K562 (cell line): ENCODE results near the gene SUPT5H. TPM values are rescaled to one million over a fixed set of nuclear protein-coding genes. Genes with fewer than 3 reads are reported as not detected.

Experiments used
- DPF2 ChIP-seq: fragments of 450-650 bp; IDR thresholded peaks from 2 replicates; pipeline ENCODE4 v1.6.1; 2016
- HDAC1 ChIP-seq, 2 experiments: fragments of 450-650 bp; IDR thresholded peaks; 2 replicates each; pipeline ENCODE4 v1.6.1; 2016 to 2017; ENCODE audit warnings: inconsistent platforms in 1 of 2, mild to moderate bottlenecking in 1 of 2, moderate library complexity in 1 of 2
- RBBP5 ChIP-seq: fragments of 200-600 bp; sonication (generic); IDR thresholded peaks from 2 replicates; pipeline ENCODE4 v1.6.1; 2012; ENCODE audit warnings: borderline replicate concordance, mild to moderate bottlenecking, low read length, control low read depth, inconsistent platforms; ENCODE audit not compliant: insufficient read depth, poor library complexity, severe bottlenecking
- RBFOX2 ChIP-seq: fragments of 200-400 bp; formaldehyde crosslinking; IDR thresholded peaks from 2 replicates; pipeline ENCODE4 v1.6.1; 2017; ENCODE audit warnings: low read depth, mild to moderate bottlenecking, low read length, moderate library complexity
- YBX1 ChIP-seq: fragments of 450-650 bp; IDR thresholded peaks from 2 replicates; pipeline ENCODE4 v1.7.1; 2016; ENCODE audit warnings: mild to moderate bottlenecking
- polyA plus RNA-seq, 8 experiments: library from polyadenylated mRNA; depleted of rRNA in 4 of 8; stranded (reverse) in 5 of 8; unstranded in 3 of 8; fragments of >200 nt; fragmentation: Nextera tagmentation in 2 of 8; fragmentation: Illumina TruSeq in 1 of 8; extraction: Ambion mirVana in 2 of 8; extraction: Trizol in 1 of 8; gene quantifications; 2 replicates each; pipeline versions ENCODE4 v1.2.1 to v1.2.3, GENCODE V29; 2011 to 2014; ENCODE audit warnings: inconsistent platforms in 1 of 8, missing spikeins in 1 of 8
- total RNA-seq, 7 experiments: library from RNA; depleted of rRNA in 6 of 7; stranded (reverse); fragments of >200 nt in 6 of 7; fragmentation: Illumina TruSeq in 2 of 7; extraction: Trizol in 2 of 7; gene quantifications; 2 replicates each; pipeline versions ENCODE4 v1.2.1 to v1.2.3, GENCODE V29; 2011 to 2021; ENCODE audit warnings: low replicate concordance in 1 of 7
- TF ChIP-seq, protein P1 (sequence below), 2 experiments: fragments of 450-650 bp; formaldehyde crosslinking in 1 of 2; IDR thresholded peaks; 2 replicates each; pipeline versions ENCODE4 v1.4.0 to v1.6.1; 2014 to 2020; ENCODE audit warnings: mild to moderate bottlenecking in 2 of 2, borderline replicate concordance in 1 of 2, low read depth in 1 of 2
- TF ChIP-seq, protein P2 (sequence below), 2 experiments: fragments of 450-650 bp; IDR thresholded peaks; 2 replicates each; pipeline ENCODE4 v1.6.1; 2018; ENCODE audit warnings: mild to moderate bottlenecking in 2 of 2, low read depth in 1 of 2; ENCODE audit not compliant: partially characterized antibody in 2 of 2
- TF ChIP-seq, protein P3 (sequence below), 2 experiments: fragments of 450-650 bp in 1 of 2; sonication (generic) in 1 of 2; formaldehyde crosslinking; conservative IDR thresholded peaks; 2 replicates each; pipeline versions ENCODE4 v1.4.0 to v1.8.1; 2020 to 2022; ENCODE audit warnings: mild to moderate bottlenecking in 1 of 2, missing genetic modification reagents in 1 of 2

The SUPT5H gene
- total and polyA plus RNA-seq, 9 of the 15 experiments (the other 6 are each of a cell fraction or from before 2014, with no cell fraction given), result 13.3 to 85.9 (median 35.9) TPM

DNA sequence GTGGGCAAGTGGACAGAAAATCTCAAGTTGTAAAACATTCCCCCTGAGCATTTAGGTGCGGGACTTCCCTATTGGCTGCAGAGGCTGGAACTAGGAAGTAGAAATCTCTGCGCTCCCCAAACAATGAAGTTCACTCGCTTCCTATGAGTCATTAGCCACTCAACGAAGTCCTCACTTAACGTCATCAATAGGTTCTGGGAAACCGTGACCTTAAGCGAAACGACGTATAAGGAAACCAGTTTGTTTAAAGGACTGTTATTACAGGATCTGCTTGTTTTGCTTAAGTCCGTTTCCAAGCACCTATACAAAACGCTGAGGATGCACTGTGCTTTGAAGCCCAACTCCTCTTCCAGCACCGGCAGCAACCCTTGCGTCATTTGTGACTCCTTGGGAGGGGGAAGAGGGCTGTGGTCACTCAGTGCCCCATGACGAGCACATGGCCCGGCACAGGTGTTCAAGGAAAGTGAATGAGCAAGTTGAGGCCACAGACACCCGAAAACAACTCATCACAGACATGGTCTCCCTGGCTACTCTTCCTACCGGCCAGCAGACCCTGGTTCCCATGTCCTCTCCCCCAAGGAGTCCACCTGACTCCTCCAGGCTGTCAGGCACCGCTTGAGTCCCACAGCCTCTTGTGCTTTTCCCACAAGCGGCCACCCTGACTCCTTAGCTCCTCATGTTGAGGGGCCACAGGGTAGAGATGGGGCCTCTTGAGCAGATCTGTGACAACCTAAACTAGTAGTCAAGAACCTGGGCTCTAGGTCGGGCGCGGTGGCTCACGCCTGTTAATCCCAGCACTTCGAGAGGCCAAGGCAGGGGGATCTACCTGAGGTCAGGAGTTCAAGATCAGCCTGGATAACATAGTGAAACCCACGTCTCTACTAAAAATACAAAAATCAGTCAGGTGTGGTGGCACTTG, 14.4 kb upstream of the SUPT5H start (continued):
- TF ChIP-seq, protein P1, sequence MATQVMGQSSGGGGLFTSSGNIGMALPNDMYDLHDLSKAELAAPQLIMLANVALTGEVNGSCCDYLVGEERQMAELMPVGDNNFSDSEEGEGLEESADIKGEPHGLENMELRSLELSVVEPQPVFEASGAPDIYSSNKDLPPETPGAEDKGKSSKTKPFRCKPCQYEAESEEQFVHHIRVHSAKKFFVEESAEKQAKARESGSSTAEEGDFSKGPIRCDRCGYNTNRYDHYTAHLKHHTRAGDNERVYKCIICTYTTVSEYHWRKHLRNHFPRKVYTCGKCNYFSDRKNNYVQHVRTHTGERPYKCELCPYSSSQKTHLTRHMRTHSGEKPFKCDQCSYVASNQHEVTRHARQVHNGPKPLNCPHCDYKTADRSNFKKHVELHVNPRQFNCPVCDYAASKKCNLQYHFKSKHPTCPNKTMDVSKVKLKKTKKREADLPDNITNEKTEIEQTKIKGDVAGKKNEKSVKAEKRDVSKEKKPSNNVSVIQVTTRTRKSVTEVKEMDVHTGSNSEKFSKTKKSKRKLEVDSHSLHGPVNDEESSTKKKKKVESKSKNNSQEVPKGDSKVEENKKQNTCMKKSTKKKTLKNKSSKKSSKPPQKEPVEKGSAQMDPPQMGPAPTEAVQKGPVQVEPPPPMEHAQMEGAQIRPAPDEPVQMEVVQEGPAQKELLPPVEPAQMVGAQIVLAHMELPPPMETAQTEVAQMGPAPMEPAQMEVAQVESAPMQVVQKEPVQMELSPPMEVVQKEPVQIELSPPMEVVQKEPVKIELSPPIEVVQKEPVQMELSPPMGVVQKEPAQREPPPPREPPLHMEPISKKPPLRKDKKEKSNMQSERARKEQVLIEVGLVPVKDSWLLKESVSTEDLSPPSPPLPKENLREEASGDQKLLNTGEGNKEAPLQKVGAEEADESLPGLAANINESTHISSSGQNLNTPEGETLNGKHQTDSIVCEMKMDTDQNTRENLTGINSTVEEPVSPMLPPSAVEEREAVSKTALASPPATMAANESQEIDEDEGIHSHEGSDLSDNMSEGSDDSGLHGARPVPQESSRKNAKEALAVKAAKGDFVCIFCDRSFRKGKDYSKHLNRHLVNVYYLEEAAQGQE (IDR thresholded peaks at IDR 0.05; ENCODE audit: borderline replicate concordance), result no peak
- TF ChIP-seq, protein P1 (CRISPR knock-in tag; IDR thresholded peaks at IDR 0.05; ENCODE audit: low read depth), result no peak
- TF ChIP-seq DPF2, result peak; percentile 74
- TF ChIP-seq, protein P2, sequence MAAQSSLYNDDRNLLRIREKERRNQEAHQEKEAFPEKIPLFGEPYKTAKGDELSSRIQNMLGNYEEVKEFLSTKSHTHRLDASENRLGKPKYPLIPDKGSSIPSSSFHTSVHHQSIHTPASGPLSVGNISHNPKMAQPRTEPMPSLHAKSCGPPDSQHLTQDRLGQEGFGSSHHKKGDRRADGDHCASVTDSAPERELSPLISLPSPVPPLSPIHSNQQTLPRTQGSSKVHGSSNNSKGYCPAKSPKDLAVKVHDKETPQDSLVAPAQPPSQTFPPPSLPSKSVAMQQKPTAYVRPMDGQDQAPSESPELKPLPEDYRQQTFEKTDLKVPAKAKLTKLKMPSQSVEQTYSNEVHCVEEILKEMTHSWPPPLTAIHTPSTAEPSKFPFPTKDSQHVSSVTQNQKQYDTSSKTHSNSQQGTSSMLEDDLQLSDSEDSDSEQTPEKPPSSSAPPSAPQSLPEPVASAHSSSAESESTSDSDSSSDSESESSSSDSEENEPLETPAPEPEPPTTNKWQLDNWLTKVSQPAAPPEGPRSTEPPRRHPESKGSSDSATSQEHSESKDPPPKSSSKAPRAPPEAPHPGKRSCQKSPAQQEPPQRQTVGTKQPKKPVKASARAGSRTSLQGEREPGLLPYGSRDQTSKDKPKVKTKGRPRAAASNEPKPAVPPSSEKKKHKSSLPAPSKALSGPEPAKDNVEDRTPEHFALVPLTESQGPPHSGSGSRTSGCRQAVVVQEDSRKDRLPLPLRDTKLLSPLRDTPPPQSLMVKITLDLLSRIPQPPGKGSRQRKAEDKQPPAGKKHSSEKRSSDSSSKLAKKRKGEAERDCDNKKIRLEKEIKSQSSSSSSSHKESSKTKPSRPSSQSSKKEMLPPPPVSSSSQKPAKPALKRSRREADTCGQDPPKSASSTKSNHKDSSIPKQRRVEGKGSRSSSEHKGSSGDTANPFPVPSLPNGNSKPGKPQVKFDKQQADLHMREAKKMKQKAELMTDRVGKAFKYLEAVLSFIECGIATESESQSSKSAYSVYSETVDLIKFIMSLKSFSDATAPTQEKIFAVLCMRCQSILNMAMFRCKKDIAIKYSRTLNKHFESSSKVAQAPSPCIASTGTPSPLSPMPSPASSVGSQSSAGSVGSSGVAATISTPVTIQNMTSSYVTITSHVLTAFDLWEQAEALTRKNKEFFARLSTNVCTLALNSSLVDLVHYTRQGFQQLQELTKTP (IDR thresholded peaks at IDR 0.05; ENCODE audit: low read depth in 1 of 2, partially characterized antibody in 2 of 2), result peak in 1 of 2 experiments; percentile 33
- TF ChIP-seq HDAC1 (IDR thresholded peaks at IDR 0.05), result peak in 1 of 2 experiments; percentile 48; a peak in 1 of 4 replicates
- TF ChIP-seq YBX1, result no peak
- TF ChIP-seq RBFOX2, result peak; percentile 69; the same call in 1 of the 2 replicates
- TF ChIP-seq, protein P3, sequence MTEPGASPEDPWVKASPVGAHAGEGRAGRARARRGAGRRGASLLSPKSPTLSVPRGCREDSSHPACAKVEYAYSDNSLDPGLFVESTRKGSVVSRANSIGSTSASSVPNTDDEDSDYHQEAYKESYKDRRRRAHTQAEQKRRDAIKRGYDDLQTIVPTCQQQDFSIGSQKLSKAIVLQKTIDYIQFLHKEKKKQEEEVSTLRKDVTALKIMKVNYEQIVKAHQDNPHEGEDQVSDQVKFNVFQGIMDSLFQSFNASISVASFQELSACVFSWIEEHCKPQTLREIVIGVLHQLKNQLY (CRISPR knock-in tag; conservative IDR thresholded peaks at IDR 0.05), result no peak
- TF ChIP-seq RBBP5, result peak; percentile 54
